Activated CD4-positive, alpha-beta T cell treated with anti-CD3 and anti-CD28 coated beads for 4 hours (primary cell): ENCODE results near the gene ZNF777.
A peak's percentile ranks its signal among the peaks of the same experiment; 100 is the strongest.
"Not testable (repeated sequence)": the region's sequence is repeated elsewhere in the genome, so short reads cannot be mapped to it uniquely, and the experiment has no call there.

Experiments
- DNase-seq, 2 donors: peaks; one replicate each; pipeline ENCODE4 v3.0.0-alpha.2; 2020

Gene ZNF777

GRCh38 chr7:149448961-149449360 is 11.9 kb downstream of the ZNF777 start:
- DNase-seq, result no peak

GRCh38 chr7:149446026-149446425 is 14.8 kb downstream of the ZNF777 start:
- not testable (repeated sequence) for DNase-seq

GRCh38 chr7:149444287-149444686 is 16.6 kb downstream of the ZNF777 start:
- DNase-seq, result no peak

- no peak for DNase-seq
Measured at GRCh38 chr7:149443523-149443922, 17.3 kb downstream of the ZNF777 start.

GRCh38 chr7:149442924-149443323 is 17.9 kb downstream of the ZNF777 start:
- no peak for DNase-seq

- no peak for DNase-seq
Measured at GRCh38 chr7:149440222-149440621, 20.6 kb downstream of the ZNF777 start.

- no peak for DNase-seq
Measured at GRCh38 chr7:149436358-149436757, 24.5 kb downstream of the ZNF777 start.

GRCh38 chr7:149433124-149433523 is 27.7 kb downstream of the ZNF777 start:
- DNase-seq, result no peak

- no peak for DNase-seq
Measured at GRCh38 chr7:149432121-149432691, 28.7 kb downstream of the ZNF777 start.

- DNase-seq, result no peak
Measured at GRCh38 chr7:149431486-149432120, 29.3 kb downstream of the ZNF777 start.

GRCh38 chr7:149430192-149430591 is 30.7 kb downstream of the ZNF777 start:
- DNase-seq, result no peak

- no peak for DNase-seq
Measured at GRCh38 chr7:149427893-149428292, 33.0 kb downstream of the ZNF777 start.

GRCh38 chr7:149427096-149427680 is 33.7 kb downstream of the ZNF777 start:
- no peak for DNase-seq

GRCh38 chr7:149423449-149424110 is 37.3 kb downstream of the ZNF777 start:
- no peak for DNase-seq

- peak; percentile 25 to 51 for DNase-seq
Measured at GRCh38 chr7:149422914-149423301, 38.0 kb downstream of the ZNF777 start.

- peak; percentile 61 to 72 for DNase-seq
Measured at GRCh38 chr7:149422162-149422913, 38.5 kb downstream of the ZNF777 start.

GRCh38 chr7:149420006-149420405 is 40.9 kb downstream of the ZNF777 start:
- no peak for DNase-seq

- DNase-seq, result no peak
Measured at GRCh38 chr7:149415391-149416071, 45.3 kb downstream of the ZNF777 start.

- DNase-seq, result peak; percentile 10 to 36
Measured at GRCh38 chr7:149414745-149415390, 46.0 kb downstream of the ZNF777 start.

- no peak for DNase-seq
Measured at GRCh38 chr7:149414171-149414570, 46.7 kb downstream of the ZNF777 start.

- DNase-seq, result not testable (repeated sequence)
Measured at GRCh38 chr7:149413083-149413482, 47.8 kb downstream of the ZNF777 start.

- no peak for DNase-seq
Measured at GRCh38 chr7:149409895-149410294, 51.0 kb downstream of the ZNF777 start.
